ENCODE data around the gene SIRPA.

- no peak for TF ChIP-seq TAF1 (IDR thresholded peaks at IDR 0.05; ENCODE audit: borderline replicate concordance, insufficient read depth, low read length)
- TF ChIP-seq POLR2AphosphoS5 (IDR thresholded peaks at IDR 0.05; ENCODE audit: low read depth, low read length): no peak
Observed at GRCh38 chr20:1885940-1886693, 9.1 kb upstream of the SIRPA start.

Data from PFSK-1 (cell line).